K562 (cell line): Measurements from ENCODE around the gene CA7.

Experiments used
- CTCF ChIP-seq, 3 experiments: IDR thresholded peaks in 2 of 3; conservative IDR thresholded peaks in 1 of 3; 2 replicates each; pipeline ENCODE4 v1.5.1; 2011 to 2012; ENCODE audit warnings: low read length in 3 of 3, mild to moderate bottlenecking in 3 of 3, control low read depth in 2 of 3, improper control_type of control experiment in 1 of 3, inconsistent platforms in 1 of 3, low read depth in 1 of 3, mixed read lengths in 1 of 3, moderate library complexity in 1 of 3; ENCODE audit not compliant: insufficient read depth in 2 of 3
- ELF1 ChIP-seq: fragments of 200-800 bp; sonication (Bioruptor generic); IDR thresholded peaks from 2 replicates; pipeline ENCODE4 v1.6.1; 2016; ENCODE audit warnings: missing genetic modification characterization, missing compliant biosample characterization
- HDAC6 ChIP-seq: IDR thresholded peaks from 2 replicates; pipeline ENCODE4 v1.6.1; 2012; ENCODE audit warnings: low read depth, mild to moderate bottlenecking, control low read depth, inconsistent platforms, low read length, moderate library complexity
- KDM5B ChIP-seq: fragments of 200-600 bp; sonication (generic); IDR thresholded peaks from 2 replicates; pipeline ENCODE4 v1.6.1; 2012; ENCODE audit warnings: low read depth, mild to moderate bottlenecking, moderate library complexity, low read length, control low read depth, inconsistent platforms; ENCODE audit not compliant: insufficient replicate concordance
- MXI1 ChIP-seq: IDR thresholded peaks from 2 replicates; pipeline ENCODE4 v1.6.1; 2011; ENCODE audit warnings: low read depth, mild to moderate bottlenecking, improper control_type of control experiment, low read length
- ZBTB49 ChIP-seq: sonication (generic); formaldehyde crosslinking; IDR thresholded peaks from 2 replicates; pipeline ENCODE4 v1.8.0; 2022; ENCODE audit warnings: missing genetic modification reagents, mild to moderate bottlenecking, borderline replicate concordance
- ZFX ChIP-seq: sonication (generic); formaldehyde crosslinking; IDR thresholded peaks from 2 replicates; pipeline ENCODE4 v1.8.0; 2022; ENCODE audit warnings: mild to moderate bottlenecking, missing genetic modification reagents, moderate library complexity
- ZNF23 ChIP-seq: fragments of 250-450 bp; sonication (Bioruptor Pico); IDR thresholded peaks from 2 replicates; pipeline ENCODE4 v1.4.0; 2020; ENCODE audit warnings: mild to moderate bottlenecking

- TF ChIP-seq HDAC6 (no peak), CTCF (IDR thresholded peaks at IDR 0.05 in 2 of 3, conservative IDR thresholded peaks at IDR 0.05 in 1 of 3; ENCODE audit: insufficient read depth in 2 of 3, low read depth in 1 of 3, low read length in 3 of 3) (no peak), ZBTB49 (no peak), ELF1 (tag) (no peak), MXI1 (no peak), KDM5B (no peak), ZNF23 (no peak), ZFX (CRISPR knock-in tag) (no peak)
Measured at GRCh38 chr16:66858740-66859396, 14.7 kb downstream of the CA7 start.
